IMR-90 (cell line): Measurements from ENCODE around the gene PPP2R5E. TPM values are rescaled to one million over a fixed set of nuclear protein-coding genes. Genes with fewer than 3 reads are reported as not detected.

Experiments used
- ATAC-seq: fragments of 200-7000 bp; cut with Tn5 transposase; 2 replicates; pipeline ENCODE4 v1.9.1; 2020; ENCODE audit warnings: low read depth, mild to moderate bottlenecking, moderate library complexity
- BruUV-seq: library from RNA; stranded (reverse); fragments of 400-500 nt; replicated peaks from 2 replicates; lab custom pipeline; 2021; lab: Mats Ljungman, UMichigan
- CTCF ChIA-PET: fragments of 300-600 bp; formaldehyde crosslinking; extraction: SDS; loops from one replicate; lab custom pipeline; 2021; ENCODE audit warnings: antibody characterized with exemption; lab: Yijun Ruan, JAX
- POLR2A ChIA-PET: fragments of 300-600 bp; sonication (Branson Sonifier 250); formaldehyde crosslinking; loops from one replicate; lab custom pipeline; 2022; ENCODE audit warnings: antibody characterized with exemption; ENCODE audit not compliant: unreplicated experiment; lab: Charles Lee
- DNase-seq: peaks from one replicate; pipeline ENCODE4 v3.0.0; 2013
- H2AFZ ChIP-seq: replicated peaks from 2 replicates; pipeline ENCODE3; 2013; ENCODE audit warnings: low read length, mild to moderate bottlenecking; ENCODE audit not compliant: poor library complexity
- H2AK5ac ChIP-seq: 2 replicates; pipeline ENCODE4 v1.6.1; 2013; ENCODE audit warnings: low read depth, low read length, inconsistent platforms
- H2AK9ac ChIP-seq: replicated peaks from 2 replicates; pipeline ENCODE3; 2013; ENCODE audit warnings: mild to moderate bottlenecking, low read depth, low read length, moderate library complexity; ENCODE audit not compliant: poor library complexity
- H2BK120ac ChIP-seq: 2 replicates; pipeline ENCODE4 v1.6.1; 2013; ENCODE audit warnings: low read depth, low read length, inconsistent platforms
- H2BK15ac ChIP-seq: 3 replicates; pipeline ENCODE4 v1.6.1; 2013; ENCODE audit warnings: low read depth, low read length, inconsistent platforms
- H2BK20ac ChIP-seq: 2 replicates; pipeline ENCODE4 v1.6.1; 2013; ENCODE audit warnings: low read depth, mild to moderate bottlenecking, inconsistent platforms, low read length, moderate library complexity
- H2BK5ac ChIP-seq: 2 replicates; pipeline ENCODE4 v1.6.1; 2013; ENCODE audit warnings: mild to moderate bottlenecking, low read depth, low read length, inconsistent platforms; ENCODE audit not compliant: poor library complexity, severe bottlenecking
- H3K14ac ChIP-seq: replicated peaks from 2 replicates; pipeline ENCODE4 v1.6.1; 2013; ENCODE audit warnings: low read depth, low read length, inconsistent platforms
- H3K18ac ChIP-seq: 2 replicates; pipeline ENCODE4 v1.6.1; 2013; ENCODE audit warnings: low read depth, low read length, control low read depth
- H3K23ac ChIP-seq: 2 replicates; pipeline ENCODE4 v1.6.1; 2013; ENCODE audit warnings: low read depth, low read length, inconsistent platforms
- H3K27ac ChIP-seq: 2 replicates; pipeline ENCODE4 v1.5.1; 2013; ENCODE audit warnings: mild to moderate bottlenecking, control low read depth, low read length; ENCODE audit not compliant: insufficient read depth
- H3K27me3 ChIP-seq: 2 replicates; pipeline ENCODE4 v1.6.1; 2013; ENCODE audit warnings: low read length; ENCODE audit not compliant: control insufficient read depth, insufficient read depth
- H3K36me3 ChIP-seq: 2 replicates; pipeline ENCODE4 v1.6.1; 2013; ENCODE audit warnings: low read length, mixed read lengths; ENCODE audit not compliant: control insufficient read depth, insufficient read depth
- H3K4ac ChIP-seq: 2 replicates; pipeline ENCODE4 v1.6.1; 2013; ENCODE audit warnings: low read depth, low read length, inconsistent platforms
- H3K4me1 ChIP-seq: 2 replicates; pipeline ENCODE4 v1.6.1; 2013; ENCODE audit warnings: low read length, mixed read lengths; ENCODE audit not compliant: control insufficient read depth, insufficient read depth
- H3K4me2 ChIP-seq: 2 replicates; pipeline ENCODE4 v1.6.1; 2013; ENCODE audit warnings: low read depth, mild to moderate bottlenecking, control low read depth, low read length, moderate library complexity
- H3K4me3 ChIP-seq: 2 replicates; pipeline ENCODE4 v1.5.1; 2013; ENCODE audit warnings: low read depth, mild to moderate bottlenecking, control low read depth, low read length, moderate library complexity; ENCODE audit not compliant: insufficient read depth
- H3K56ac ChIP-seq: 2 replicates; pipeline ENCODE4 v1.6.1; 2013; ENCODE audit warnings: low read length, inconsistent platforms; ENCODE audit not compliant: insufficient read depth; ENCODE audit errors: extremely low read depth
- H3K79me1 ChIP-seq, 2 experiments: 2 replicates each; pipeline ENCODE4 v1.6.1; 2013; ENCODE audit warnings: low read length in 2 of 2, inconsistent platforms in 1 of 2, low read depth in 1 of 2
- H3K9ac ChIP-seq: 2 replicates; pipeline ENCODE4 v1.6.1; 2013; ENCODE audit warnings: low read depth, low read length, control low read depth
- H3K9me1 ChIP-seq: 2 replicates; pipeline ENCODE4 v1.6.1; 2013; ENCODE audit warnings: low read length, inconsistent platforms; ENCODE audit not compliant: insufficient read depth
- H3K9me3 ChIP-seq: 2 replicates; pipeline ENCODE4 v1.6.1; 2013; ENCODE audit warnings: low read length; ENCODE audit not compliant: control insufficient read depth, insufficient read depth
- H4K20me1 ChIP-seq: 2 replicates; pipeline ENCODE4 v1.6.1; 2013; ENCODE audit warnings: low read length, inconsistent platforms; ENCODE audit not compliant: insufficient read depth
- H4K5ac ChIP-seq: 2 replicates; pipeline ENCODE4 v1.6.1; 2013; ENCODE audit warnings: mild to moderate bottlenecking, low read depth, low read length, control low read depth
- H4K8ac ChIP-seq, 2 experiments: 2 replicates each; pipeline ENCODE4 v1.6.1; 2013; ENCODE audit warnings: low read depth in 2 of 2, low read length in 2 of 2, control low read depth in 1 of 2, inconsistent platforms in 1 of 2
- H4K91ac ChIP-seq: 2 replicates; pipeline ENCODE4 v1.6.1; 2013; ENCODE audit warnings: low read depth, low read length, inconsistent platforms; ENCODE audit not compliant: insufficient read depth
- BHLHE40 ChIP-seq: fragments of 150-350 bp; IDR thresholded peaks from 2 replicates; pipeline ENCODE4 v1.6.1; 2016; ENCODE audit warnings: mild to moderate bottlenecking, low read depth, low read length
- CEBPB ChIP-seq: IDR thresholded peaks from 2 replicates; pipeline ENCODE4 v1.6.1; 2012; ENCODE audit warnings: low read depth, low read length, improper control_type of control experiment
- CHD1 ChIP-seq: IDR thresholded peaks from 2 replicates; pipeline ENCODE4 v1.6.1; 2012; ENCODE audit warnings: low read depth, low read length, improper control_type of control experiment
- MAZ ChIP-seq: IDR thresholded peaks from 2 replicates; pipeline ENCODE4 v1.6.1; 2012; ENCODE audit warnings: low read depth, mild to moderate bottlenecking, low read length, improper control_type of control experiment, moderate library complexity, borderline replicate concordance
- MXI1 ChIP-seq: IDR thresholded peaks from 2 replicates; pipeline ENCODE4 v1.6.1; 2012; ENCODE audit warnings: low read depth, mild to moderate bottlenecking, low read length, moderate library complexity, borderline replicate concordance
- RCOR1 ChIP-seq: IDR thresholded peaks from 2 replicates; pipeline ENCODE4 v1.6.1; 2012; ENCODE audit warnings: mild to moderate bottlenecking, low read length, improper control_type of control experiment; ENCODE audit not compliant: insufficient replicate concordance
- RFX5 ChIP-seq: IDR thresholded peaks from 2 replicates; pipeline ENCODE4 v1.8.0; 2012; ENCODE audit warnings: low read depth, mild to moderate bottlenecking, low read length, moderate library complexity
- SMC3 ChIP-seq: fragments of 150-350 bp; IDR thresholded peaks from 2 replicates; pipeline ENCODE4 v1.6.1; 2016; ENCODE audit warnings: low read depth, mild to moderate bottlenecking, antibody characterized with exemption, low read length, moderate library complexity
- WGBS, 2 experiments: methylation state at CpG; one replicate each; pipeline versions ENCODE4 v1.1.5 to v1.1.7; 2013; ENCODE audit warnings: missing lambda C conversion rate in 2 of 2; ENCODE audit not compliant: insufficient read length in 1 of 2; ENCODE audit errors: extremely low coverage in 2 of 2; 5-methylcytosine and 5-hydroxymethylcytosine counted together
- dilution Hi-C: fragments of 300-500 bp; cut with HindIII; formaldehyde crosslinking; loops from one replicate; pipeline ENCODE4 v1.14.3; 2018; ENCODE audit warnings: low sequenced_read_pairs; ENCODE audit not compliant: unreplicated experiment
- in situ Hi-C: fragments of 300-500 bp; cut with MboI; formaldehyde crosslinking; loops from 3 replicates; pipeline ENCODE4 v1.14.3; 2019; ENCODE audit warnings: low sequenced_read_pairs, inconsistent platforms, mixed read lengths
- intact Hi-C: fragments of 100-400 bp; cut with micrococcal nuclease; formaldehyde crosslinking; loops from 2 replicates; pipeline ENCODE4 v1.10.0; 2022
- polyA plus RNA-seq, 3 experiments: library from polyadenylated mRNA; depleted of rRNA; stranded (reverse); fragments of >200 nt; gene quantifications; 2 replicates each; pipeline ENCODE4 v1.2.3, GENCODE V29; 2012; ENCODE audit warnings: low replicate concordance in 1 of 3
- total RNA-seq: library from RNA; depleted of rRNA; stranded (reverse); fragments of >200 nt; gene quantifications from 2 replicates; pipeline ENCODE4 v1.2.3, GENCODE V29; 2012
- TF ChIP-seq, protein P1 (sequence below): fragments of 150-350 bp; IDR thresholded peaks from 2 replicates; pipeline ENCODE4 v1.6.1; 2016; ENCODE audit warnings: low read depth, mild to moderate bottlenecking, low read length, moderate library complexity, borderline replicate concordance

PPP2R5E gene
- total and polyA plus RNA-seq, 2 of the 4 experiments (the other 2 are of a cell fraction) = 9.7 to 12.2 TPM

DNA sequence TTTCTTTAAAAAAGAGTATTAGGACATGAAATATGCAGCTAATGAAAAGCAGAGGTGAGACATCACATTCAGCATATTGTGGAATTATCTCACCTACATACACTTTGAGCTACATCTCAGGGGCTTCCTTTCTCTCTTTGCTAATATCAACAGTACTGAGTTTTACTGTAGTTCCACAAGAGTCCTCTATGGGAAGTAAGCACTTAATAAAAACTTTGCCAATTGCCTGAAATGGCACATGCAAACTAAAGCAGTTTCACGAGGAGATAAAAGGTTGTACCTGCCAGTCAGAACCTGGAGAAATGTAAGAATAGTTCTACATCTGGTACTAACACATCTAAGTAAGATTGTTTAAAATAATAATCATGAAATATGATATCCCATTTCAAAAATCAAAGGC, 150.9 kb downstream of the PPP2R5E start:
- Histone ChIP-seq H4K8ac (no peak overlapping the region), H3K9ac (no peak overlapping the region), H2AK5ac (no peak overlapping the region), H2BK120ac (no peak overlapping the region), H3K4me2 (no peak overlapping the region), H3K9me1 (no peaks in the 10 kb centered on the region), H3K4me3 (no peak overlapping the region), H3K23ac (no peak overlapping the region), H2AFZ (no peak overlapping the region), H4K91ac (no peak overlapping the region), H2AK9ac (no peak overlapping the region), H2BK5ac (no peak overlapping the region), H3K36me3 (peaks cover 7% of the 10 kb centered on the region), H3K4ac (no peak overlapping the region), H3K4me1 (0 out of 2 replicates have a peak, but pooled peaks cover 2% of the 10 kb centered on the region), H3K27ac (no peak overlapping the region), H3K56ac (no peak overlapping the region), H2BK15ac (no peak overlapping the region), H3K18ac (no peak overlapping the region), H3K9me3 (no peaks in the 10 kb centered on the region), H3K79me1 (peaks cover 0 to 3% of the 10 kb centered on the region in 2 experiments; a peak in 2 of 4 replicates), H2BK20ac (no peak overlapping the region), H4K5ac (no peak overlapping the region), H3K27me3 (no peaks in the 10 kb centered on the region), H3K14ac (no peak overlapping the region), H4K20me1 (no peaks in the 10 kb centered on the region)
- in situ Hi-C loops (loop anchor here (25.0 kb wide), 1 partner anchor 370 kb away; no protein-coding TSS in a partner anchor), dilution Hi-C loops (no loop called here), intact Hi-C loops (no loop called here)
- ChIA-PET CTCF (no interaction called here), POLR2A (no interaction called here)
- no peak for DNase-seq
- no peak for ATAC-seq
- TF ChIP-seq MAZ (no peak), SMC3 (no peak), BHLHE40 (no peak), CHD1 (no peak), RCOR1 (no peak), RFX5 (no peak), MXI1 (no peak), CEBPB (no peak)
- TF ChIP-seq, protein P1, sequence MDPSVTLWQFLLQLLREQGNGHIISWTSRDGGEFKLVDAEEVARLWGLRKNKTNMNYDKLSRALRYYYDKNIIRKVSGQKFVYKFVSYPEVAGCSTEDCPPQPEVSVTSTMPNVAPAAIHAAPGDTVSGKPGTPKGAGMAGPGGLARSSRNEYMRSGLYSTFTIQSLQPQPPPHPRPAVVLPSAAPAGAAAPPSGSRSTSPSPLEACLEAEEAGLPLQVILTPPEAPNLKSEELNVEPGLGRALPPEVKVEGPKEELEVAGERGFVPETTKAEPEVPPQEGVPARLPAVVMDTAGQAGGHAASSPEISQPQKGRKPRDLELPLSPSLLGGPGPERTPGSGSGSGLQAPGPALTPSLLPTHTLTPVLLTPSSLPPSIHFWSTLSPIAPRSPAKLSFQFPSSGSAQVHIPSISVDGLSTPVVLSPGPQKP = no peak
- BruUV-seq = no TSS peak
- no CpG with 5 or more reads among the region's 1 CpG for WGBS, 2 experiments
